Ishikawa (cell line): ENCODE results near the gene MEG3.

Experiments
- EP300 ChIP-seq: IDR thresholded peaks from 2 replicates; pipeline ENCODE4 v1.6.1; 2012; ENCODE audit warnings: borderline replicate concordance
- FOXM1 ChIP-seq: IDR thresholded peaks from 2 replicates; pipeline ENCODE4 v1.6.1; 2012; ENCODE audit warnings: low read depth, borderline replicate concordance
- TEAD4 ChIP-seq: IDR thresholded peaks from 2 replicates; pipeline ENCODE4 v1.6.1; 2012
- TF ChIP-seq, protein P1 (sequence below): IDR thresholded peaks from 2 replicates; pipeline ENCODE4 v1.6.1; 2012; ENCODE audit warnings: low read depth, mild to moderate bottlenecking

DNA sequence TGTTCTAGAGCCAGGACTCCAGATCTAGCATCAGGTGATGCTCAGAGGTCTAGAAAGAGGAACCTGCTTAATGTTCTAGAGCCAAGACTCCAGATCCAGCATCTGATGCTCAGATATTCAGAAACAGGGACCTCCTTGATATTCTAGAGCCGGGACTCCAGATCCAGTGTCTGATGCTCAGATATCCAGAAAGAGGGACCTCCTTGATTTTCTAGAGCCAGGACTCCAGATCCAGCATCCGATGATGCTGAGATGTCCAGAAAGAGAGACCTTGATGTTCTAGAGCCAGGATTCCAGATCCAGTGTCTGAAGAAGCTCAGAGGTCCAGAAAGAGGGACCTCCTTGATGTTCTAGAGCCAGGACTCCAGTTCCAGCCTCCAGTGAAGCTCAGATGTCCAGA lies 36.9 kb downstream of the MEG3 start:
- TF ChIP-seq, protein P1, sequence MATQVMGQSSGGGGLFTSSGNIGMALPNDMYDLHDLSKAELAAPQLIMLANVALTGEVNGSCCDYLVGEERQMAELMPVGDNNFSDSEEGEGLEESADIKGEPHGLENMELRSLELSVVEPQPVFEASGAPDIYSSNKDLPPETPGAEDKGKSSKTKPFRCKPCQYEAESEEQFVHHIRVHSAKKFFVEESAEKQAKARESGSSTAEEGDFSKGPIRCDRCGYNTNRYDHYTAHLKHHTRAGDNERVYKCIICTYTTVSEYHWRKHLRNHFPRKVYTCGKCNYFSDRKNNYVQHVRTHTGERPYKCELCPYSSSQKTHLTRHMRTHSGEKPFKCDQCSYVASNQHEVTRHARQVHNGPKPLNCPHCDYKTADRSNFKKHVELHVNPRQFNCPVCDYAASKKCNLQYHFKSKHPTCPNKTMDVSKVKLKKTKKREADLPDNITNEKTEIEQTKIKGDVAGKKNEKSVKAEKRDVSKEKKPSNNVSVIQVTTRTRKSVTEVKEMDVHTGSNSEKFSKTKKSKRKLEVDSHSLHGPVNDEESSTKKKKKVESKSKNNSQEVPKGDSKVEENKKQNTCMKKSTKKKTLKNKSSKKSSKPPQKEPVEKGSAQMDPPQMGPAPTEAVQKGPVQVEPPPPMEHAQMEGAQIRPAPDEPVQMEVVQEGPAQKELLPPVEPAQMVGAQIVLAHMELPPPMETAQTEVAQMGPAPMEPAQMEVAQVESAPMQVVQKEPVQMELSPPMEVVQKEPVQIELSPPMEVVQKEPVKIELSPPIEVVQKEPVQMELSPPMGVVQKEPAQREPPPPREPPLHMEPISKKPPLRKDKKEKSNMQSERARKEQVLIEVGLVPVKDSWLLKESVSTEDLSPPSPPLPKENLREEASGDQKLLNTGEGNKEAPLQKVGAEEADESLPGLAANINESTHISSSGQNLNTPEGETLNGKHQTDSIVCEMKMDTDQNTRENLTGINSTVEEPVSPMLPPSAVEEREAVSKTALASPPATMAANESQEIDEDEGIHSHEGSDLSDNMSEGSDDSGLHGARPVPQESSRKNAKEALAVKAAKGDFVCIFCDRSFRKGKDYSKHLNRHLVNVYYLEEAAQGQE, result no peak
- TF ChIP-seq TEAD4 (no peak), FOXM1 (no peak), EP300 (no peak)
